Stimulated activated CD8-positive, alpha-beta memory T cell treated with anti-CD3 and anti-CD28 coated beads, Interleukin-2, amount 100 ng/mL, for 48 hours (primary cell): ENCODE measurements around the gene C5orf24.
"Not testable (repeated sequence)": the region's sequence is repeated elsewhere in the genome, so short reads cannot be mapped to it uniquely, and the experiment has no call there.

Experiments used
- DNase-seq, 2 donors: peaks; one replicate each; pipeline ENCODE4 v3.0.0-alpha.2; 2020; ENCODE audit warnings: low read depth in 2 of 2

The C5orf24 gene

GRCh38 chr5:134845852-134846640 lies at the start of gene C5orf24:
C5orf24 (plus strand) TSS chr5:134845968; CDS start chr5:134854901, 8,933 bp downstream.
- peak; percentile 84 to 90 for DNase-seq

- DNase-seq, result no peak
Measured at GRCh38 chr5:134798468-134798867, 47.3 kb upstream of the C5orf24 start.

GRCh38 chr5:134803821-134804220 lies 41.9 kb upstream of the C5orf24 start:
- no peak for DNase-seq

- DNase-seq, result no peak
Measured at GRCh38 chr5:134813407-134813806, 32.4 kb upstream of the C5orf24 start.

GRCh38 chr5:134813827-134814226 lies 31.9 kb upstream of the C5orf24 start:
- no peak for DNase-seq

- DNase-seq, result no peak
Measured at GRCh38 chr5:134817006-134817405, 28.8 kb upstream of the C5orf24 start.

- no peak for DNase-seq
Measured at GRCh38 chr5:134818776-134819175, 27.0 kb upstream of the C5orf24 start.

- DNase-seq, result no peak
Measured at GRCh38 chr5:134819407-134819963, 26.3 kb upstream of the C5orf24 start.

- DNase-seq, result no peak
Measured at GRCh38 chr5:134821841-134822240, 23.9 kb upstream of the C5orf24 start.

GRCh38 chr5:134824681-134825080 lies 21.1 kb upstream of the C5orf24 start:
- DNase-seq, result no peak

- no peak for DNase-seq
Measured at GRCh38 chr5:134825212-134825611, 20.6 kb upstream of the C5orf24 start.

- DNase-seq, result no peak
Measured at GRCh38 chr5:134833340-134834032, 12.3 kb upstream of the C5orf24 start.

GRCh38 chr5:134835623-134836022 lies 10.1 kb upstream of the C5orf24 start:
- DNase-seq, result no peak

GRCh38 chr5:134837530-134838181 lies 8.1 kb upstream of the C5orf24 start:
- no peak for DNase-seq

- not testable (repeated sequence) for DNase-seq
Measured at GRCh38 chr5:134838361-134838760, 7.4 kb upstream of the C5orf24 start.

- no peak for DNase-seq
Measured at GRCh38 chr5:134840811-134841210, 5.0 kb upstream of the C5orf24 start.

GRCh38 chr5:134844252-134844651 lies 1.5 kb upstream of the C5orf24 start:
- no peak for DNase-seq

- DNase-seq, result no peak
Measured at GRCh38 chr5:134845335-134845851, 375 bp upstream of the C5orf24 start.

GRCh38 chr5:134846641-134846960 lies 833 bp downstream of the C5orf24 start:
- no peak for DNase-seq

GRCh38 chr5:134849434-134849933 lies 3.7 kb downstream of the C5orf24 start:
- not testable (repeated sequence) for DNase-seq

GRCh38 chr5:134851307-134851923 lies 5.6 kb downstream of the C5orf24 start:
- DNase-seq, result no peak

GRCh38 chr5:134856465-134856864 lies 10.7 kb downstream of the C5orf24 start:
- DNase-seq, result not testable (repeated sequence)
